H1 (cell line): ENCODE data around the gene SIRT5.

Experiments
- CHD2 ChIP-seq: IDR thresholded peaks from 2 replicates; pipeline ENCODE4 v1.6.1; 2012; ENCODE audit warnings: low read length, improper control_type of control experiment
- EP300 ChIP-seq, 2 experiments: IDR thresholded peaks; 1 replicate in 1 of 2; 2 replicates in 1 of 2; pipeline ENCODE4 v1.6.1; 2011 to 2012; ENCODE audit warnings: low read depth in 2 of 2, low read length in 2 of 2, mild to moderate bottlenecking in 2 of 2, borderline replicate concordance in 1 of 2, inconsistent platforms in 1 of 2, moderate library complexity in 1 of 2
- EZH2 ChIP-seq: fragments of 200-600 bp; sonication (generic); IDR thresholded peaks from 2 replicates; pipeline ENCODE4 v1.7.1; 2012; ENCODE audit warnings: low read depth, mild to moderate bottlenecking, moderate library complexity, low read length, inconsistent platforms; ENCODE audit not compliant: severe bottlenecking
- FOSL1 ChIP-seq: IDR thresholded peaks from 2 replicates; pipeline ENCODE4 v1.6.1; 2011; ENCODE audit warnings: mild to moderate bottlenecking, low read depth, low read length, moderate library complexity; ENCODE audit not compliant: insufficient read depth
- HDAC6 ChIP-seq: IDR thresholded peaks from one replicate; pipeline ENCODE4 v1.7.1; 2012; ENCODE audit warnings: low read depth, mild to moderate bottlenecking, inconsistent platforms, low read length, moderate library complexity
- KDM1A ChIP-seq: fragments of 200-600, 300-600 bp; sonication (generic); IDR thresholded peaks from 2 replicates; pipeline ENCODE4 v1.7.1; 2016; ENCODE audit warnings: mild to moderate bottlenecking, low read length, borderline replicate concordance
- MAFK ChIP-seq: IDR thresholded peaks from 2 replicates; pipeline ENCODE4 v1.6.1; 2012; ENCODE audit warnings: low read depth, mild to moderate bottlenecking, improper control_type of control experiment, low read length
- POLR2A ChIP-seq, 2 experiments: IDR thresholded peaks; 1 replicate in 1 of 2; 2 replicates in 1 of 2; pipeline ENCODE4 v1.6.1; 2011; ENCODE audit warnings: low read depth in 2 of 2, low read length in 2 of 2, mild to moderate bottlenecking in 2 of 2; ENCODE audit errors: control extremely low read depth in 1 of 2
- RBBP5 ChIP-seq: IDR thresholded peaks from 2 replicates; pipeline ENCODE4 v1.7.1; 2012; ENCODE audit warnings: low read depth, mild to moderate bottlenecking, inconsistent platforms, low read length, moderate library complexity, borderline replicate concordance
- SUZ12 ChIP-seq: fragments of 200-600 bp; sonication (generic); IDR thresholded peaks from 2 replicates; pipeline ENCODE4 v1.6.1; 2012; ENCODE audit warnings: mild to moderate bottlenecking, inconsistent platforms, low read length, moderate library complexity, mixed read lengths
- TAF1 ChIP-seq: IDR thresholded peaks from 2 replicates; pipeline ENCODE4 v1.6.1; 2011; ENCODE audit warnings: mild to moderate bottlenecking, low read depth, low read length
- TF ChIP-seq, protein P1 (sequence below), 3 experiments: IDR thresholded peaks; 1 replicate in 2 of 3; 2 replicates in 1 of 3; pipeline versions ENCODE4 v1.5.1 to v1.6.1; 2011; ENCODE audit warnings: low read length in 3 of 3, mild to moderate bottlenecking in 3 of 3, inconsistent platforms in 2 of 3, low read depth in 1 of 3, moderate library complexity in 1 of 3; ENCODE audit not compliant: insufficient read depth in 1 of 3; ENCODE audit errors: control extremely low read depth in 1 of 3

GRCh38 chr6:13557841-13558240, 16.6 kb upstream of the SIRT5 start:
- TF ChIP-seq, protein P1, sequence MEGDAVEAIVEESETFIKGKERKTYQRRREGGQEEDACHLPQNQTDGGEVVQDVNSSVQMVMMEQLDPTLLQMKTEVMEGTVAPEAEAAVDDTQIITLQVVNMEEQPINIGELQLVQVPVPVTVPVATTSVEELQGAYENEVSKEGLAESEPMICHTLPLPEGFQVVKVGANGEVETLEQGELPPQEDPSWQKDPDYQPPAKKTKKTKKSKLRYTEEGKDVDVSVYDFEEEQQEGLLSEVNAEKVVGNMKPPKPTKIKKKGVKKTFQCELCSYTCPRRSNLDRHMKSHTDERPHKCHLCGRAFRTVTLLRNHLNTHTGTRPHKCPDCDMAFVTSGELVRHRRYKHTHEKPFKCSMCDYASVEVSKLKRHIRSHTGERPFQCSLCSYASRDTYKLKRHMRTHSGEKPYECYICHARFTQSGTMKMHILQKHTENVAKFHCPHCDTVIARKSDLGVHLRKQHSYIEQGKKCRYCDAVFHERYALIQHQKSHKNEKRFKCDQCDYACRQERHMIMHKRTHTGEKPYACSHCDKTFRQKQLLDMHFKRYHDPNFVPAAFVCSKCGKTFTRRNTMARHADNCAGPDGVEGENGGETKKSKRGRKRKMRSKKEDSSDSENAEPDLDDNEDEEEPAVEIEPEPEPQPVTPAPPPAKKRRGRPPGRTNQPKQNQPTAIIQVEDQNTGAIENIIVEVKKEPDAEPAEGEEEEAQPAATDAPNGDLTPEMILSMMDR (IDR thresholded peaks at IDR 0.05; ENCODE audit: control extremely low read depth in 1 of 3, insufficient read depth in 1 of 3, low read depth in 1 of 3, low read length in 3 of 3), result no peak
- TF ChIP-seq RBBP5, result no peak
- no peak for TF ChIP-seq MAFK
- TF ChIP-seq CHD2, result no peak
- TF ChIP-seq HDAC6, result no peak
- no peak for TF ChIP-seq EZH2
- no peak for TF ChIP-seq TAF1
- no peak for TF ChIP-seq FOSL1
- TF ChIP-seq KDM1A, result no peak
- no peak for TF ChIP-seq EP300 (IDR thresholded peaks at IDR 0.05; ENCODE audit: borderline replicate concordance in 1 of 2, low read depth in 2 of 2, low read length in 2 of 2)
- TF ChIP-seq POLR2A (IDR thresholded peaks at IDR 0.05; ENCODE audit: control extremely low read depth in 1 of 2, low read depth in 2 of 2, low read length in 2 of 2), result no peak
- TF ChIP-seq SUZ12, result no peak
